Duodenal mucosa (tissue), 2 donors: ENCODE measurements around the gene ST8SIA1.
"Not testable (repeated sequence)": the region's sequence is repeated elsewhere in the genome, so short reads cannot be mapped to it uniquely, and the experiment has no call there.

Source experiments
- H3K27ac ChIP-seq: one replicate; pipeline ENCODE4 v1.7.0; 2013; ENCODE audit warnings: low read depth, low read length
- H3K27me3 ChIP-seq, 2 donors: one replicate each; pipeline ENCODE4 v1.7.0; 2013; ENCODE audit warnings: low read length in 2 of 2, control low read depth in 1 of 2; ENCODE audit not compliant: insufficient read depth in 2 of 2, control insufficient read depth in 1 of 2
- H3K36me3 ChIP-seq, 2 donors: one replicate each; pipeline ENCODE4 v1.7.0; 2013; ENCODE audit warnings: low read length in 2 of 2, control low read depth in 1 of 2; ENCODE audit not compliant: insufficient read depth in 2 of 2, control insufficient read depth in 1 of 2
- H3K4me1 ChIP-seq, 2 donors: one replicate each; pipeline ENCODE4 v1.7.0; 2013; ENCODE audit warnings: low read length in 2 of 2, control low read depth in 1 of 2; ENCODE audit not compliant: insufficient read depth in 2 of 2, control insufficient read depth in 1 of 2
- H3K4me3 ChIP-seq, 2 donors: one replicate each; pipeline ENCODE4 v1.7.0; 2013; ENCODE audit warnings: low read length in 2 of 2, low read depth in 1 of 2
- H3K9ac ChIP-seq, 2 donors: one replicate each; pipeline ENCODE4 v1.7.0; 2013; ENCODE audit warnings: low read length in 2 of 2, low read depth in 1 of 2
- H3K9me3 ChIP-seq, 2 donors: one replicate each; pipeline ENCODE4 v1.7.0; 2013; ENCODE audit warnings: low read length in 2 of 2, control low read depth in 1 of 2; ENCODE audit not compliant: control insufficient read depth in 1 of 2

ST8SIA1 gene

DNA sequence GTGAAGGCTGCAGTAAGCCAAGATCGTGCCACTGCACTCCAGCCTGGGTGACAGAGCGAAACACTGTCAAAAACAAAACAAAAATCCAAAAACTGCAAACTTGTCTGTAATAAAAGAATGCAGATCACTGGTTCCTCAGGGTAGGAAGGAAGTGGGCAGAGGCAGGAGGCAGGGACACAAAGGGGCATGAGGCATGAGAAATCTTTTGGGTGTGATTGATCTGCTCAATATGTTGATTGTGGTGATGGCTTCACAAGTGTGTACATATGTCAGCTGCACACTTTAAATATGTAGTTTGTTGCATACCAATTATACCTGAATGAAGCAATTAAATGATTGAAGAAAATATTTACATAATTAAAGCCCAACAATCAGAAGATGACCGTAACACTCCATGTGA is 170.9 kb downstream of the ST8SIA1 start:
- Histone ChIP-seq H3K4me3 (no peak overlapping the region), H3K27ac (no peak overlapping the region)

DNA sequence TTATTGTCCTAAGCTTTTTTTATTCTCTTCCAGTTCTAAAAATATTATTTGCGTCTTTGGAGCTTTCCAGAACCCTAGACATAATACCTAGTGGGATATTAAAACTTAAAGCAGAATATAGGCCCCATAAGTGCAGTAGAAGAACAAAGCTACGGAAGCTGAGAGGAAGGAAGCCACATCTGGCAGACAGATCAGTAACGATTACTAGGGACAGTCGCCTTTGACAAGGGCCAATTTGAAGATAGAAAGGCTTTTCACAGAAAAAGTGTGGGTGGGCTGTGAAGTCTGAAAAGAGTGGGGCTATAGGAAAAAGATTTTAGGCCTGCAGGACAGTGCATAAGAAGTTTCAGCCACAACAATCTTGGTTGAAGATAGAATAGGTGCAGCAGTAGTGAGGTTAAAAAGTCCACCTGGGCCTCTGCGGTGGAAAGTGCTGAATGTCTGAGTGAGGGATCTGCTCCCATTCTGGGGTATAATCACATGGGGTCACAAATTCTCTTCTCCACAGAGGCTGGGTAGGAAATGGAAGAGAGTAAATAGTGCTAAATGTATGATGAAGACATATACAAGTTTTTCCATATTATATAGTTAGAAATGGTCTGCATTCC is 174.0 kb downstream of the ST8SIA1 start:
- no peak overlapping the region for H3K9ac ChIP-seq
- no peaks in the 10 kb centered on the region for H3K36me3 ChIP-seq
- H3K4me3 ChIP-seq: no peak overlapping the region
- H3K9me3 ChIP-seq: no peaks in the 10 kb centered on the region
- H3K27me3 ChIP-seq: no peaks in the 10 kb centered on the region
- H3K27ac ChIP-seq: no peak overlapping the region
- no peaks in the 10 kb centered on the region for H3K4me1 ChIP-seq

More for the DNA sequence above, 170.9 kb downstream of the ST8SIA1 start:
- no peaks in the 10 kb centered on the region for H3K27me3 ChIP-seq
- H3K9ac ChIP-seq: no peak overlapping the region
- H3K9me3 ChIP-seq: no peaks in the 10 kb centered on the region
- no peaks in the 10 kb centered on the region for H3K4me1 ChIP-seq
- no peaks in the 10 kb centered on the region for H3K36me3 ChIP-seq

DNA sequence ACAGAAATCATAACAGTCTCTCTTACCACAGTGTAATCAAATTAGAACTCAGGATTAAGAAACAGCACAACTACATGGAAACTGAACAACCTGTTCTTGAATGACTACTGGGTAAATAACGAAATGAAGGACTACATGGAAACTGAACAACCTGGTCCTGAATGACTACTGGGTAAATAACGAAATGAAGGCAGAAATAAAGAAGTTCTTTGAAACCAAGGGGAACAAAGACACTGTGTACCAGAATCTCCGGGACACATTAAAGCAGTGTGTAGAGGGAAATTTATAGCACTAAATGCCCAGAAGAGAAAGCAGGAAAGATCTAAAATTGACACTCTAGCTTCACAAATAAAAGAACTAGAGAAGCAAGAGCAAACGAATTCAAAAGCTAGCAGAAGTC is 185.2 kb downstream of the ST8SIA1 start:
- H3K27me3 ChIP-seq, H3K9ac ChIP-seq, H3K9me3 ChIP-seq, H3K36me3 ChIP-seq, H3K27ac ChIP-seq, H3K4me3 ChIP-seq, H3K4me1 ChIP-seq: not testable (repeated sequence)

DNA sequence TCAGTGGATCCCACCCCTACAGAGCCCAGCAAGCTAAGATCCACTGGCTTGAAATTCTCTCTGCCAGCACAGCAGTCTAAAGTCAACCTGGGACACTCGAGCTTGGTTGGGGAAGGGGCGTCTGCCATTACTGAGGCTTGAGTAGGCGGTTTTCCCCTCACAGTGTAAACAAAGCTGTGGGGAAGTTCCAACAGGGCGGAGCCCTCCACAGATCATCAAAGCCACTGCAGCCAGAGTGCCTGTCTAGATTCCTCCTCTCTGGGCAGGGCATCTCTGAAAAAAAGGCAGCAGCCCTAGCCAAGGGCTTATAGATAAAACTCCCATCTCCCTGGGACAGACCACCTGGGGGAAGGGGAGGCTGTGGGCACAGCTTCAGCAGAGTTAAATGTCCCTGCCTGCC is 187.8 kb downstream of the ST8SIA1 start:
- not testable (repeated sequence) for H3K4me1 ChIP-seq, H3K27ac ChIP-seq, H3K9me3 ChIP-seq, H3K27me3 ChIP-seq, H3K36me3 ChIP-seq, H3K4me3 ChIP-seq, H3K9ac ChIP-seq
